PFSK-1 (cell line): ENCODE measurements around the gene RAN.

Source experiments
- FOXP2 ChIP-seq: optimal IDR thresholded peaks from 2 replicates; pipeline ENCODE3; 2011; ENCODE audit warnings: borderline replicate concordance, control low read depth, inconsistent platforms; ENCODE audit not compliant: insufficient read depth; ENCODE audit errors: extremely low read length, extremely low read depth
- POLR2AphosphoS5 ChIP-seq: IDR thresholded peaks from 2 replicates; pipeline ENCODE4 v1.6.1; 2012; ENCODE audit warnings: low read depth, mild to moderate bottlenecking, control low read depth, low read length, moderate library complexity
- SIN3A ChIP-seq: IDR thresholded peaks from 2 replicates; pipeline ENCODE4 v1.6.1; 2012; ENCODE audit warnings: mild to moderate bottlenecking, low read length, moderate library complexity, borderline replicate concordance; ENCODE audit not compliant: insufficient read depth
- TAF1 ChIP-seq: IDR thresholded peaks from 2 replicates; pipeline ENCODE4 v1.6.1; 2012; ENCODE audit warnings: low read length, control low read depth, borderline replicate concordance; ENCODE audit not compliant: insufficient read depth
- TF ChIP-seq, protein P1 (sequence below), 2 experiments: IDR thresholded peaks; 2 replicates each; pipeline versions ENCODE4 v1.6.1 to v1.8.0; 2011 to 2012; ENCODE audit warnings: low read depth in 2 of 2, low read length in 2 of 2, control low read depth in 1 of 2, inconsistent platforms in 1 of 2, mild to moderate bottlenecking in 1 of 2, moderate library complexity in 1 of 2; ENCODE audit not compliant: insufficient read depth in 1 of 2

The RAN gene

GRCh38 chr12:130863298-130863697 lies 8.6 kb upstream of the RAN start:
- TF ChIP-seq FOXP2, result no peak

GRCh38 chr12:130868412-130868811 lies 3.5 kb upstream of the RAN start:
- no peak for TF ChIP-seq POLR2AphosphoS5
- TF ChIP-seq FOXP2, result no peak
- no peak for TF ChIP-seq TAF1
- TF ChIP-seq SIN3A, result no peak
- TF ChIP-seq, protein P1, sequence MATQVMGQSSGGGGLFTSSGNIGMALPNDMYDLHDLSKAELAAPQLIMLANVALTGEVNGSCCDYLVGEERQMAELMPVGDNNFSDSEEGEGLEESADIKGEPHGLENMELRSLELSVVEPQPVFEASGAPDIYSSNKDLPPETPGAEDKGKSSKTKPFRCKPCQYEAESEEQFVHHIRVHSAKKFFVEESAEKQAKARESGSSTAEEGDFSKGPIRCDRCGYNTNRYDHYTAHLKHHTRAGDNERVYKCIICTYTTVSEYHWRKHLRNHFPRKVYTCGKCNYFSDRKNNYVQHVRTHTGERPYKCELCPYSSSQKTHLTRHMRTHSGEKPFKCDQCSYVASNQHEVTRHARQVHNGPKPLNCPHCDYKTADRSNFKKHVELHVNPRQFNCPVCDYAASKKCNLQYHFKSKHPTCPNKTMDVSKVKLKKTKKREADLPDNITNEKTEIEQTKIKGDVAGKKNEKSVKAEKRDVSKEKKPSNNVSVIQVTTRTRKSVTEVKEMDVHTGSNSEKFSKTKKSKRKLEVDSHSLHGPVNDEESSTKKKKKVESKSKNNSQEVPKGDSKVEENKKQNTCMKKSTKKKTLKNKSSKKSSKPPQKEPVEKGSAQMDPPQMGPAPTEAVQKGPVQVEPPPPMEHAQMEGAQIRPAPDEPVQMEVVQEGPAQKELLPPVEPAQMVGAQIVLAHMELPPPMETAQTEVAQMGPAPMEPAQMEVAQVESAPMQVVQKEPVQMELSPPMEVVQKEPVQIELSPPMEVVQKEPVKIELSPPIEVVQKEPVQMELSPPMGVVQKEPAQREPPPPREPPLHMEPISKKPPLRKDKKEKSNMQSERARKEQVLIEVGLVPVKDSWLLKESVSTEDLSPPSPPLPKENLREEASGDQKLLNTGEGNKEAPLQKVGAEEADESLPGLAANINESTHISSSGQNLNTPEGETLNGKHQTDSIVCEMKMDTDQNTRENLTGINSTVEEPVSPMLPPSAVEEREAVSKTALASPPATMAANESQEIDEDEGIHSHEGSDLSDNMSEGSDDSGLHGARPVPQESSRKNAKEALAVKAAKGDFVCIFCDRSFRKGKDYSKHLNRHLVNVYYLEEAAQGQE (IDR thresholded peaks at IDR 0.05; ENCODE audit: insufficient read depth in 1 of 2, low read depth in 2 of 2, low read length in 2 of 2), result no peak

GRCh38 chr12:130870442-130871285 lies 1.2 kb upstream of the RAN start:
- TF ChIP-seq SIN3A, result no peak
- no peak for TF ChIP-seq TAF1
- no peak for TF ChIP-seq POLR2AphosphoS5
- TF ChIP-seq FOXP2, result no peak
- TF ChIP-seq, protein P1 (IDR thresholded peaks at IDR 0.05; ENCODE audit: insufficient read depth in 1 of 2, low read depth in 2 of 2, low read length in 2 of 2), result no peak

DNA sequence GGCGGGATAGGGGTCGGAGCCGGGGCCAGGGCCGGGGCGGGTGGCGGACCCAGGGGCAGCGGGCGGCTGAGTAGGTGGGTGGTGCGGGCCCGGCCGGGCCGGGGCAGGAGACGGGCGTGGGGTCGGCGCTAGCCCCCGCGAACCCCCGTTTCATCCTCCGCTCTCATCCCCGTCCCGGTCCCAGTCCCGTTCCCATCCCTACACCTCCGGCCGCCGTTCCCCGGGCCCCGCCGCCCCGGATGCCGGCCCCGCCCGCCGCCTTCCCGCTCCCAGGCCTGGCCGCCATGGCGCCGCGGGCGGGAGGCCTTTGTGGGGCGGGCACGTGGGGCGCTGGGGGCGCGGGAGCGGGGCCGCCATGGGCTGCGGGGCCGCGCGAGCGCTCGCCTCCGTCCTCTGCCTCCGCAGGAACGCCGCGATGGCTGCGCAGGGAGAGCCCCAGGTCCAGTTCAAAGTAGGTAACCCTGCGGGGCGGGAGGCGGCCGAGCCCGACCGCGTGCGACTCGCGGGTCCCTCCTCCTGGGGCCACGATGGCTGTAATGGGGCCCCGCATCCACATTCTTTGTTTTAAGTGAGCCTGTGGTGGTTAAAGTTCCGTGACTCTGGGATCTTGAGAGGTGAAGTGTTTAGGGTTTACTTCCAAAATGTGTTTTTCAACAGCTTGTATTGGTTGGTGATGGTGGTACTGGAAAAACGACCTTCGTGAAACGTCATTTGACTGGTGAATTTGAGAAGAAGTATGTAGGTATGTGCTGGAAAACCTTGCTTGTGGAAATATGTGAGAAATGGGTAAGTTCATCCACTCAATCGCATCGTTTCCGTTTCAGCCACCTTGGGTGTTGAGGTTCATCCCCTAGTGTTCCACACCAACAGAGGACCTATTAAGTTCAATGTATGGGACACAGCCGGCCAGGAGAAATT lies 572 bp downstream of the RAN start:
- TF ChIP-seq POLR2AphosphoS5, result no peak
- TF ChIP-seq TAF1, result no peak
- no peak for TF ChIP-seq SIN3A
- TF ChIP-seq, protein P1 (IDR thresholded peaks at IDR 0.05; ENCODE audit: insufficient read depth in 1 of 2, low read depth in 2 of 2, low read length in 2 of 2), result no peak
- no peak for TF ChIP-seq FOXP2

- TF ChIP-seq SIN3A, result no peak
- no peak for TF ChIP-seq TAF1
- TF ChIP-seq, protein P1 (IDR thresholded peaks at IDR 0.05; ENCODE audit: insufficient read depth in 1 of 2, low read depth in 2 of 2, low read length in 2 of 2), result no peak
- TF ChIP-seq POLR2AphosphoS5, result no peak; the same call in 1 of the 2 replicates
- no peak for TF ChIP-seq FOXP2
Observed at GRCh38 chr12:130873106-130873795, 1.4 kb downstream of the RAN start.
